CD14-positive monocyte (primary cell): ENCODE data around the gene CRADD. TPM values are rescaled to one million over a fixed set of nuclear protein-coding genes. Genes with fewer than 3 reads are reported as not detected.

Experiments
- DNase-seq, 3 donors: peaks; one replicate each; pipeline ENCODE4 v3.0.0-alpha.2; 2011 to 2022
- H2AFZ ChIP-seq: 2 replicates; pipeline ENCODE4 v1.6.0; 2012; ENCODE audit warnings: mild to moderate bottlenecking, low read depth, low read length, inconsistent platforms; ENCODE audit not compliant: insufficient read depth, poor library complexity, severe bottlenecking
- H3K27ac ChIP-seq, 2 donors: 1 replicate in 1 of 2; 2 replicates in 1 of 2; pipeline ENCODE4 v1.5.1; 2012 to 2013; ENCODE audit warnings: low read length in 2 of 2, control low read depth in 1 of 2, inconsistent platforms in 1 of 2, low read depth in 1 of 2, mild to moderate bottlenecking in 1 of 2
- H3K27me3 ChIP-seq, 2 donors: one replicate each; pipeline versions ENCODE4 v1.6.0 to v1.6.1; 2011 to 2013; ENCODE audit warnings: low read length in 2 of 2; ENCODE audit not compliant: control insufficient read depth in 2 of 2, insufficient read depth in 2 of 2
- H3K36me3 ChIP-seq, 2 donors: replicated peaks in 1 of 2; 1 replicate in 1 of 2; 2 replicates in 1 of 2; pipeline versions ENCODE4 v1.5.1 to v1.6.1; 2012 to 2013; ENCODE audit warnings: low read length in 2 of 2, control low read depth in 1 of 2, inconsistent platforms in 1 of 2, mild to moderate bottlenecking in 1 of 2; ENCODE audit not compliant: insufficient read depth in 2 of 2, control insufficient read depth in 1 of 2
- H3K4me1 ChIP-seq, 2 donors: 1 replicate in 1 of 2; 2 replicates in 1 of 2; pipeline versions ENCODE4 v1.5.1 to v1.6.1; 2012 to 2013; ENCODE audit warnings: low read length in 2 of 2, control low read depth in 1 of 2, inconsistent platforms in 1 of 2, mild to moderate bottlenecking in 1 of 2, moderate library complexity in 1 of 2; ENCODE audit not compliant: insufficient read depth in 2 of 2, control insufficient read depth in 1 of 2
- H3K4me2 ChIP-seq: replicated peaks from 2 replicates; pipeline ENCODE3; 2012; ENCODE audit warnings: low read length, moderate library complexity, mild to moderate bottlenecking; ENCODE audit not compliant: poor library complexity, severe bottlenecking; ENCODE audit errors: extremely low read depth
- H3K4me3 ChIP-seq, 3 experiments: fragments of 200-600 bp in 1 of 3; sonication (generic) in 1 of 3; replicated peaks in 1 of 3; 1 replicate in 2 of 3; 2 replicates in 1 of 3; pipeline ENCODE4 v1.5.1; 2011 to 2013; ENCODE audit warnings: low read length in 3 of 3, mild to moderate bottlenecking in 3 of 3, control low read depth in 2 of 3, low read depth in 2 of 3, inconsistent platforms in 1 of 3, moderate library complexity in 1 of 3
- H3K79me2 ChIP-seq: 2 replicates; pipeline ENCODE4 v1.6.0; 2012; ENCODE audit warnings: mild to moderate bottlenecking, control low read depth, inconsistent platforms, low read length, moderate library complexity; ENCODE audit not compliant: insufficient read depth
- H3K9ac ChIP-seq: 2 replicates; pipeline ENCODE4 v1.6.0; 2017; ENCODE audit warnings: low read length, mild to moderate bottlenecking; ENCODE audit not compliant: insufficient read depth, poor library complexity, severe bottlenecking
- H3K9me3 ChIP-seq, 2 donors: replicated peaks in 1 of 2; 1 replicate in 1 of 2; 2 replicates in 1 of 2; pipeline versions ENCODE4 v1.5.1 to v1.6.1; 2012 to 2013; ENCODE audit warnings: low read length in 2 of 2, control low read depth in 1 of 2; ENCODE audit not compliant: control insufficient read depth in 1 of 2, insufficient read depth in 1 of 2
- H4K20me1 ChIP-seq: 2 replicates; pipeline ENCODE4 v1.6.0; 2012; ENCODE audit warnings: mild to moderate bottlenecking, low read length, control low read depth, moderate library complexity; ENCODE audit not compliant: insufficient read depth
- H3K27ac Mint-ChIP-seq, 7 donors: one replicate each; pipeline ENCODE4 v1.8.0; 2020; ENCODE audit warnings: mild to moderate bottlenecking in 7 of 7, mixed read lengths in 7 of 7, moderate library complexity in 6 of 7, inconsistent platforms in 2 of 7
- H3K27me3 Mint-ChIP-seq, 3 donors: one replicate each; pipeline ENCODE4 v1.8.0; 2021 to 2022; ENCODE audit warnings: low read depth in 3 of 3, mild to moderate bottlenecking in 3 of 3, mixed read lengths in 3 of 3, moderate library complexity in 3 of 3, inconsistent platforms in 1 of 3
- H3K36me3 Mint-ChIP-seq, 2 donors: one replicate each; pipeline ENCODE4 v1.8.0; 2020; ENCODE audit warnings: mixed read lengths in 2 of 2, inconsistent platforms in 1 of 2, mild to moderate bottlenecking in 1 of 2
- H3K4me1 Mint-ChIP-seq: one replicate; pipeline ENCODE4 v1.8.0; 2020; ENCODE audit warnings: mild to moderate bottlenecking, mixed read lengths
- H3K4me3 Mint-ChIP-seq, 2 donors: one replicate each; pipeline ENCODE4 v1.8.0; 2020; ENCODE audit warnings: mild to moderate bottlenecking in 2 of 2, mixed read lengths in 2 of 2, moderate library complexity in 1 of 2
- H3K9me3 Mint-ChIP-seq, 7 donors: one replicate each; pipeline ENCODE4 v1.8.0; 2020 to 2022; ENCODE audit warnings: mixed read lengths in 7 of 7, mild to moderate bottlenecking in 6 of 7, moderate library complexity in 6 of 7, inconsistent platforms in 2 of 7
- CTCF ChIP-seq: fragments of 200-600 bp; IDR thresholded peaks from one replicate; pipeline ENCODE4 v1.8.0; 2022; ENCODE audit warnings: antibody characterized with exemption, mild to moderate bottlenecking
- WGBS: methylation state at CpG from one replicate; pipeline ENCODE4 v1.1.5; 2013; ENCODE audit warnings: missing lambda C conversion rate; ENCODE audit not compliant: insufficient coverage; 5-methylcytosine and 5-hydroxymethylcytosine counted together
- intact Hi-C, 2 donors: fragments of 100-400 bp; cut with micrococcal nuclease; formaldehyde crosslinking; loops; one replicate each; pipeline versions ENCODE4 v1.15.0 to v1.15.1; 2023
- polyA plus RNA-seq, 3 donors: library from polyadenylated mRNA; depleted of rRNA in 1 of 3; unstranded in 2 of 3; stranded (reverse) in 1 of 3; fragments of 300-500 nt in 2 of 3; fragments of >200 nt in 1 of 3; fragmentation: Illumina TruSeq in 2 of 3; gene quantifications; 1 replicate in 2 of 3; 2 replicates in 1 of 3; pipeline ENCODE4 v1.2.3, GENCODE V29; 2012 to 2021

Gene CRADD
- polyA plus RNA-seq, 3 donors, result 5.6 to 12.2 (median 11.2) TPM

GRCh38 chr12:93849946-93850345, 172.8 kb downstream of the CRADD start:
- H3K27ac Mint-ChIP-seq, result peak overlapping the region in 4 of 7 donors; percentile 20 to 97 (median 62)

GRCh38 chr12:93850481-93851256, 173.5 kb downstream of the CRADD start:
- H4K20me1 ChIP-seq, result no peaks in the 10 kb centered on the region
- H3K4me2 ChIP-seq, result no peak overlapping the region
- H2AFZ ChIP-seq, result no peak overlapping the region
- TF ChIP-seq CTCF, result no peak
- H3K4me1 Mint-ChIP-seq, result peaks cover 59% of the 10 kb centered on the region
- no peaks in the 10 kb centered on the region for H3K27me3 ChIP-seq
- peaks cover 54 to 75% of the 10 kb centered on the region in 2 donors for H3K4me1 ChIP-seq
- peaks cover 0 to 5% of the 10 kb centered on the region in 2 donors for H3K9me3 ChIP-seq
- peaks cover 4 to 8% (median 4%) of the 10 kb centered on the region in 7 donors for H3K9me3 Mint-ChIP-seq
- H3K4me3 ChIP-seq, result no peak overlapping the region
- H3K36me3 ChIP-seq, result no peaks in the 10 kb centered on the region
- DNase-seq, result no peak
- H3K27ac ChIP-seq, result no peak overlapping the region
- no peaks in the 10 kb centered on the region for H3K79me2 ChIP-seq
- no peak overlapping the region for H3K4me3 Mint-ChIP-seq
- peaks cover 2 to 3% (median 2%) of the 10 kb centered on the region in 3 donors for H3K27me3 Mint-ChIP-seq
- no peak overlapping the region for H3K9ac ChIP-seq
- peaks cover 6 to 14% of the 10 kb centered on the region in 2 donors for H3K36me3 Mint-ChIP-seq
- WGBS, result no CpG with 5 or more reads among the region's 7 CpGs
- H3K27ac Mint-ChIP-seq, result peak overlapping the region in 3 of 7 donors; percentile 56 to 60 (median 60)
- intact Hi-C loops, result no loop called here

More at GRCh38 chr12:93849946-93850345, 172.8 kb downstream of the CRADD start:
- Histone ChIP-seq H3K4me2 (no peak overlapping the region), H3K27ac (no peak overlapping the region), H3K9ac (no peak overlapping the region), H3K27me3 (no peaks in the 10 kb centered on the region), H3K4me3 (no peak overlapping the region), H3K4me1 (peaks cover 48 to 68% of the 10 kb centered on the region in 2 donors), H3K79me2 (no peaks in the 10 kb centered on the region), H2AFZ (no peak overlapping the region), H3K9me3 (peaks cover 0 to 5% of the 10 kb centered on the region in 2 donors), H3K36me3 (no peaks in the 10 kb centered on the region), H4K20me1 (no peaks in the 10 kb centered on the region)
- Mint-ChIP-seq H3K4me3 (no peak overlapping the region), H3K9me3 (peaks cover 4 to 8% (median 4%) of the 10 kb centered on the region in 7 donors), H3K36me3 (peaks cover 6 to 16% of the 10 kb centered on the region in 2 donors), H3K4me1 (peaks cover 52% of the 10 kb centered on the region), H3K27me3 (peaks cover 2 to 3% (median 2%) of the 10 kb centered on the region in 3 donors)
- intact Hi-C loops, result loop anchor here in 1 of 2 donors (2.0 to 10.0 kb wide), 2 partner anchors 77 to 1345 kb away; no protein-coding TSS in a partner anchor
- DNase-seq, result no peak
- no peak for TF ChIP-seq CTCF
- WGBS, result 96% methylated on average over 14 of the region's 15 CpGs
